CD4-positive, alpha-beta memory T cell (primary cell): ENCODE data around the gene SPATA32. TPM values are rescaled to one million over a fixed set of nuclear protein-coding genes. Genes with fewer than 3 reads are reported as not detected.

Experiments used
- CTCF ChIA-PET: fragments of 350-600 bp; sonication (Branson Sonifier 250); formaldehyde crosslinking; loops from one replicate; lab custom pipeline; 2021; ENCODE audit warnings: inconsistent platforms; ENCODE audit not compliant: partially characterized antibody; lab: Charles Lee
- POLR2A ChIA-PET: fragments of 350-600 bp; sonication (Branson Sonifier 250); formaldehyde crosslinking; loops from one replicate; lab custom pipeline; 2021; ENCODE audit not compliant: partially characterized antibody; lab: Charles Lee
- DNase-seq, 5 donors: peaks; one replicate each; pipeline versions ENCODE4 v3.0.0 to v3.0.0-alpha.2; 2020 to 2022; ENCODE audit warnings: mixed read lengths in 1 of 5
- H3K27ac ChIP-seq: one replicate; pipeline ENCODE4 v1.7.0; 2013; ENCODE audit warnings: low read depth, low read length
- H3K27me3 ChIP-seq: 2 replicates; pipeline ENCODE4 v1.7.0; 2013; ENCODE audit warnings: mild to moderate bottlenecking, low read length, moderate library complexity; ENCODE audit not compliant: insufficient read depth
- H3K36me3 ChIP-seq: 2 replicates; pipeline ENCODE4 v1.7.0; 2013; ENCODE audit warnings: mild to moderate bottlenecking, low read length, moderate library complexity; ENCODE audit not compliant: insufficient read depth
- H3K4me1 ChIP-seq: 2 replicates; pipeline ENCODE4 v1.7.0; 2013; ENCODE audit warnings: mild to moderate bottlenecking, low read length, moderate library complexity; ENCODE audit not compliant: insufficient read depth
- H3K4me3 ChIP-seq, 2 donors: one replicate each; pipeline ENCODE4 v1.7.0; 2013; ENCODE audit warnings: low read length in 2 of 2, mild to moderate bottlenecking in 1 of 2
- H3K9me3 ChIP-seq, 2 donors: one replicate each; pipeline ENCODE4 v1.7.0; 2013; ENCODE audit warnings: low read length in 2 of 2, control low read depth in 1 of 2; ENCODE audit not compliant: control insufficient read depth in 1 of 2
- H3K27ac Mint-ChIP-seq, 7 donors: one replicate each; pipeline ENCODE4 v1.8.0; 2020 to 2021; ENCODE audit warnings: mixed read lengths in 7 of 7, mild to moderate bottlenecking in 6 of 7, inconsistent platforms in 3 of 7, moderate library complexity in 3 of 7
- H3K27me3 Mint-ChIP-seq, 2 donors: one replicate each; pipeline ENCODE4 v1.8.0; 2020 to 2021; ENCODE audit warnings: mixed read lengths in 2 of 2
- H3K36me3 Mint-ChIP-seq, 2 donors: one replicate each; pipeline ENCODE4 v1.8.0; 2020 to 2021; ENCODE audit warnings: mixed read lengths in 2 of 2, inconsistent platforms in 1 of 2, mild to moderate bottlenecking in 1 of 2
- H3K4me1 Mint-ChIP-seq, 4 donors: one replicate each; pipeline ENCODE4 v1.8.0; 2020 to 2021; ENCODE audit warnings: mixed read lengths in 4 of 4, mild to moderate bottlenecking in 1 of 4
- H3K4me3 Mint-ChIP-seq, 8 donors: one replicate each; pipeline ENCODE4 v1.8.0; 2020 to 2021; ENCODE audit warnings: mixed read lengths in 8 of 8, mild to moderate bottlenecking in 7 of 8, moderate library complexity in 6 of 8, inconsistent platforms in 3 of 8
- H3K9me3 Mint-ChIP-seq, 8 donors: one replicate each; pipeline ENCODE4 v1.8.0; 2020 to 2021; ENCODE audit warnings: mixed read lengths in 8 of 8, mild to moderate bottlenecking in 5 of 8, inconsistent platforms in 3 of 8, moderate library complexity in 1 of 8
- intact Hi-C: fragments of 100-400 bp; cut with micrococcal nuclease; formaldehyde crosslinking; loops from one replicate; pipeline ENCODE4 v1.15.1; 2023
- polyA plus RNA-seq, 2 donors: library from polyadenylated mRNA; unstranded; fragments of 300-500 nt; fragmentation: Illumina TruSeq; gene quantifications; one replicate each; pipeline ENCODE4 v1.2.3, GENCODE V29; 2021
- total RNA-seq, 2 experiments: library from RNA; stranded (reverse); gene quantifications; one replicate each; pipeline ENCODE4 v1.2.3, GENCODE V29; 2021

Gene SPATA32
- total and polyA plus RNA-seq, 4 experiments from 2014 or later = 0.22 to 0.49 (median 0.33) TPM

- peaks cover 25% of the 10 kb centered on the region for H3K4me1 ChIP-seq
- H3K27ac Mint-ChIP-seq = peak overlapping the region in 6 of 7 donors; percentile 13 to 87 (median 78)
- no peaks in the 10 kb centered on the region for H3K9me3 ChIP-seq
- H3K4me3 ChIP-seq = no peak overlapping the region
- intact Hi-C loops = no loop called here
- H3K27me3 Mint-ChIP-seq = no peaks in the 10 kb centered on the region
- H3K27me3 ChIP-seq = no peaks in the 10 kb centered on the region
- no peak overlapping the region for H3K27ac ChIP-seq
- POLR2A ChIA-PET = no interaction called here
- H3K4me1 Mint-ChIP-seq = peaks cover 13 to 40% (median 23%) of the 10 kb centered on the region in 4 donors
- peaks cover 39 to 77% of the 10 kb centered on the region in 2 donors for H3K36me3 Mint-ChIP-seq
- H3K9me3 Mint-ChIP-seq = no peaks in the 10 kb centered on the region
- peak overlapping the region in 1 of 8 donors; percentile 55 for H3K4me3 Mint-ChIP-seq
- DNase-seq = no peak
- CTCF ChIA-PET = interaction anchor here (4.2 kb wide), 1 partner anchor 12 kb away, joined by 22 read pairs; no protein-coding TSS in a partner anchor
- peaks cover 49% of the 10 kb centered on the region for H3K36me3 ChIP-seq
Measured at GRCh38 chr17:45289301-45290268, 27.7 kb upstream of the SPATA32 start.

DNA sequence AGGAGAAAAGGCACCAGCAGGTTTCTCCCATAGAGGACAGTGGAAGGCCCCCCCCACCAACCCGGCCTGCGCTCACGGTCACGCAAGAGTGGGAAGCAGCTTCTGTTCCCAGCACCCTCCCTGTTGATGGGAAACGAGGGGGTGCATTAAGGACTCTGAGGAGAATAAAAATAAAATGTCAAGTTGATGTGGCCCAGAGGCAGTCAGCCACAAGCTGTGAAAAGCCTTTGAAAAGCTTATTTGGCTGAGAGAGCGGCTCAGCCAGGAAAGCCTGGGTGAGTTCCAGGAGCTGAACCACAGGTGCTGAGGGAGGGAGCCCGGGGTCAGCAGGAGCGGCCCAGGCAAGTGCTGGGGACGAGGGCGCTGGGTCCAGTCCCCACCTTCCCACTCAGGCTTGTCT is 26.9 kb upstream of the SPATA32 start:
- H3K27me3 Mint-ChIP-seq = no peaks in the 10 kb centered on the region
- no peak overlapping the region for H3K4me3 Mint-ChIP-seq
- POLR2A ChIA-PET = interaction anchor here (0.7 to 2.0 kb wide), 2 partner anchors 10 to 28 kb away, joined by 3 to 8 read pairs; partner anchors contain the start of gene MAP3K14
- no peak for DNase-seq
- Histone ChIP-seq H3K27ac (no peak overlapping the region), H3K27me3 (no peaks in the 10 kb centered on the region), H3K36me3 (peaks cover 56% of the 10 kb centered on the region), H3K4me3 (no peak overlapping the region), H3K4me1 (peaks cover 17% of the 10 kb centered on the region), H3K9me3 (no peaks in the 10 kb centered on the region)
- peak overlapping the region in 2 of 7 donors; percentile 29 to 35 for H3K27ac Mint-ChIP-seq
- peaks cover 42 to 77% of the 10 kb centered on the region in 2 donors for H3K36me3 Mint-ChIP-seq
- peaks cover 9 to 33% (median 16%) of the 10 kb centered on the region in 4 donors for H3K4me1 Mint-ChIP-seq
- CTCF ChIA-PET = interaction anchor here (0.6 to 4.2 kb wide), 2 partner anchors 11 to 38 kb away, joined by 3 to 22 read pairs; no protein-coding TSS in a partner anchor
- no peaks in the 10 kb centered on the region for H3K9me3 Mint-ChIP-seq
- intact Hi-C loops = no loop called here

- H3K27ac Mint-ChIP-seq = peak overlapping the region in 2 of 7 donors; percentile 12 to 22
- DNase-seq = no peak
- ChIA-PET CTCF (interaction anchor here (0.6 to 4.2 kb wide), 3 partner anchors 10 to 39 kb away, joined by 3 to 22 read pairs (median 3); no protein-coding TSS in a partner anchor), POLR2A (interaction anchor here (0.7 to 2.0 kb wide), 3 partner anchors 11 to 29 kb away, joined by 3 to 8 read pairs (median 3); partner anchors contain the start of gene MAP3K14)
- Histone ChIP-seq H3K36me3 (peaks cover 63% of the 10 kb centered on the region), H3K4me1 (peaks cover 7% of the 10 kb centered on the region), H3K4me3 (no peak overlapping the region), H3K27me3 (no peaks in the 10 kb centered on the region), H3K9me3 (no peaks in the 10 kb centered on the region), H3K27ac (no peak overlapping the region)
- no peak overlapping the region for H3K4me3 Mint-ChIP-seq
- H3K27me3 Mint-ChIP-seq = no peaks in the 10 kb centered on the region
- H3K4me1 Mint-ChIP-seq = peaks cover 3 to 23% (median 6%) of the 10 kb centered on the region in 4 donors
- H3K9me3 Mint-ChIP-seq = no peaks in the 10 kb centered on the region
- H3K36me3 Mint-ChIP-seq = peaks cover 43 to 82% of the 10 kb centered on the region in 2 donors
- intact Hi-C loops = no loop called here
Measured at GRCh38 chr17:45287526-45288500, 25.9 kb upstream of the SPATA32 start.

DNA sequence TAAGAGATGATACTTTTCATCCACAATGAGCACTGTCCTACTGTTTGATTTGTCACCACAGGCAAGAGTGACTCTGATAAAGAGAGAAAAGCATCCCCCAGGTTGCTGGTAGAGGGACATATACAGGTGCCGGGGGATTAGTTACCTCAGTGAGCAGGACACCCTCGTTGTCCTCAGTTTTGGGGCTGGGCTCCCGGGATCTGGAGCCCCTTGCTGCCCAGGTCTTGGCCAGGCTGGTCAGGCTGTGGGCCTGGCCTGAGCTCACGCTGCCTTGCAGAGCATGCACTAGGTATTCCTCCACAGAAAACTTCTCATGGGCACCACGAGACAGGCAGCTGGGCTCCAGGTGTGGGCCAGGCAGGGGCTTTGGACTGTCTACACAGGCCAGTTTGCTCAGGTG is 24.4 kb upstream of the SPATA32 start:
- Mint-ChIP-seq H3K9me3 (no peaks in the 10 kb centered on the region), H3K27ac (peak overlapping the region in 3 of 7 donors; percentile 9 to 83 (median 14)), H3K4me3 (no peak overlapping the region), H3K36me3 (peaks cover 43 to 78% of the 10 kb centered on the region in 2 donors), H3K27me3 (no peaks in the 10 kb centered on the region), H3K4me1 (peaks cover 0 to 8% (median 4%) of the 10 kb centered on the region in 4 donors)
- H3K36me3 ChIP-seq = peaks cover 69% of the 10 kb centered on the region
- H3K27me3 ChIP-seq = no peaks in the 10 kb centered on the region
- ChIA-PET CTCF (interaction anchor here (0.9 to 4.2 kb wide), 5 partner anchors 8 to 67 kb away, joined by 3 to 22 read pairs (median 8); partner anchors contain the start of gene MAP3K14), POLR2A (interaction anchor here (1.6 kb wide), 1 partner anchor 30 kb away, joined by 6 read pairs; the partner anchor contains the start of gene MAP3K14)
- intact Hi-C loops = no loop called here
- no peaks in the 10 kb centered on the region for H3K9me3 ChIP-seq
- no peak overlapping the region for H3K27ac ChIP-seq
- no peak overlapping the region for H3K4me3 ChIP-seq
- no peak for DNase-seq
- no peaks in the 10 kb centered on the region for H3K4me1 ChIP-seq

DNA sequence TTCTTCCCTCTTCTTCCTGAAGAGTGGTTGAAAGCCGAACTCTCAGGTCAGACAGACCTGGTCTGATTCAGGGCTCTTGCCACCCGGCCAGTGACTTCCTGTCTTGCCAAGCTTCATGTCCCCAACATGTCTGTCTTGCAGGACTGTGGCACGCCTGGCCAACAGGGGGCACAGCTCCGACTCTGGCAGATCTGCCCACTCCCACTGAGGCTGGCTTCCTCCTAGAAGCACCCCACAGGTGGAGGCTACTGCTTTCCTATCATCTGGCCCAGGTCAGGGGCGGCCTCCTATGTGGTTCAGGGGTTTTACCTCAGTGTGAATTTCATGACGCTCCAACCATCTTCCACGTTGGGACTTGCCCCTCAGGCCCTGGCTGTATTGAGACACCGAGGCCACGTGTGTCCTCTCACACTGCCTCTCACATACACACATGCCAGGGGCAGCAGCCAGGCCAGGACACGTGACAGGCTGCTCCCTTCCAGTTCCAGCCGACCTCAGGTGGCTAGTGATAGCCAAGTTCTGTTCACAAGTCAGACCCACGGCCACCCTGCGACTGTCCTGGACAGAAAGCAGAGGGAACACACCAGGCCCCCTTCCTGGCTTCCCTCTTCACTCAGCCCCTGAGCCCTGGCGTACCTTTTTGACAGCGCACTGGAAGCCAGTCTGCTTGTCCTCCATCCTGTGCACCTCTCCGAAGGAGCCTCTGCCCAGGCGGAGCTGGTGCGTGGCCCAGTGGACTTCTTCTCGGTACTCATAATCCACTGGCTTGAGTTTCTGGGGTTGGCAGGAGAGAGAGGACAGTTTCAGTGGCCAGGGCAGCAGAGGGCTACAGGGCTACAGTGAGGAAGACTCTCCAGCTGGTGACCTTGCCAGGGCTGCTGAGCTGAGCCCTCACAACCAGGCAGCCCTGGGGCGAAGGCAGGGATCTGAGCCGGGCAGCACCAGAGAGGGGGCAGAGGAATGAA is 22.6 kb upstream of the SPATA32 start:
- no peak overlapping the region for H3K4me3 Mint-ChIP-seq
- POLR2A ChIA-PET = interaction anchor here (0.9 to 1.5 kb wide), 2 partner anchors 31 to 33 kb away, joined by 4 to 7 read pairs; partner anchors contain the start of gene MAP3K14
- peaks cover 0 to 2% (median 1%) of the 10 kb centered on the region in 4 donors for H3K4me1 Mint-ChIP-seq
- CTCF ChIA-PET = interaction anchor here (0.6 to 2.9 kb wide), 12 partner anchors 10 to 149 kb away, joined by 3 to 14 read pairs (median 6); partner anchors contain the start of genes ACBD4 and MAP3K14
- H3K36me3 Mint-ChIP-seq = peaks cover 30 to 70% of the 10 kb centered on the region in 2 donors
- no peaks in the 10 kb centered on the region for H3K9me3 ChIP-seq
- no peaks in the 10 kb centered on the region for H3K4me1 ChIP-seq
- no peaks in the 10 kb centered on the region for H3K9me3 Mint-ChIP-seq
- no peak overlapping the region for H3K27ac ChIP-seq
- H3K4me3 ChIP-seq = no peak overlapping the region
- no peaks in the 10 kb centered on the region for H3K27me3 Mint-ChIP-seq
- intact Hi-C loops = no loop called here
- H3K36me3 ChIP-seq = peaks cover 66% of the 10 kb centered on the region
- peak in 1 of 5 donors; percentile 15 for DNase-seq
- peak overlapping the region in 5 of 7 donors; percentile 68 to 78 (median 75) for H3K27ac Mint-ChIP-seq
- H3K27me3 ChIP-seq = no peaks in the 10 kb centered on the region
